Epithelial cell of prostate (primary cell): ENCODE results near the gene BATF.

ENCODE experiments used
- DNase-seq: peaks from one replicate; pipeline ENCODE4 v3.0.0-alpha.2; 2011; ENCODE audit warnings: low read depth, low spot score
- H3K27ac ChIP-seq: fragments of 450-650 bp; 2 replicates; pipeline ENCODE4 v1.5.1; 2017; ENCODE audit warnings: mild to moderate bottlenecking

The BATF gene

DNA sequence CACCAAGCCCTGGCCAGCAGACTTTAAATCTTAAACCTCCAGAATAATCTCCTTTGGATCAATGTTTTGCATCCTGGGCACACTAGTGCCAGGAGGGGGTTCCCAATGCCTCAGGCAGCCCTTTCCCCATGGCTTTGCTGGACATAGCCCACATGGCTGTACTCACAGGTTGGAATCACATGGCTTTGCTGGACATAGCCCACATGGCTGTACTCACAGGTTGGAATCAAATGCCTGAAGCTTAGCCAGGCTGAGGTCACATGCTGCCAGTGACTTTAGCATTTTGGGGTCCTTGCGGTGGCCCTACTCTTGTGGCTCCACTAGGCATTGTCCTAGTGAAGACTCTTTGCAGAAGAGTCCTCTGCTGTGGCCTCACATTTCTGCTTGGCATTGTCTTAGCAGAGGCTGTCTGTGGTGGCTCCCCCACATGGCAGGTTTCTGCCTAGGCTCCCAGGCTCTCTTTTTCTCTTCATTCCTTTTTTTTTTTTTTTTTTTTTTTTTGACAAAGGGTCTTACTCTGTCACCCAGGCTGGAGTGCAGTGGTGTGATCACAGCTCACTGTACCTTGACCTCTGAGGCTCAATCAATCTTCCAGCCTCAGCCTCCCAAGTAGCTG is 69.2 kb downstream of the BATF start:
- no peak for DNase-seq
- H3K27ac ChIP-seq, result no peak overlapping the region

DNA sequence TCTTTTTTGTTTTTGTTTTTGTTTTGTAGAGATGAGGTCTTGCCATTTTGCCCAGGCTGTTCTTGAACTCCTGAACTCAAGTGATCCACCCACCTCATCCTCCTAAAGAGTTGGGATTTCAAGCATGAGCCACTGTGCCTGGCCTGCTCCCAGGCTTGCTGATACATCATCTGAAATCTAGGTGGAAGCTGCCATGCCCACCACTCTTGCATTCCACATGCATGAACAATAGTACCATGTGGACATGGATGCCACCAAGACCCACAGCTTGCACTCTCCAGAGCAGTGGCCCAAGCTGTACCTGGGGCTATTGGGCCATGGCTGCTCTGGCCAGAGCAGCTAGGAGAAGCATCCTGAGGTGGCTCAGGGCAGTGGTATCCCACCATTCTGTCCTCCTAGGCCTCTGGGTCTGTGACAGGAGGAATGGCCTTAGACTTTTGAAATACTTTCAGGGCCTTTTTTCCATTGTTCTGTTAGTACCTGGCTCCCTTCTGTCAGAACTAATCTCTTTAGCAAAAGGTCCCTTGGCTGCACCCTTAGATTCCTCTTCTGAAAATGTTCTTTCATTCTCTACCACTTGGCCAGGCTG is 69.8 kb downstream of the BATF start:
- no peak overlapping the region for H3K27ac ChIP-seq
- no peak for DNase-seq

DNA sequence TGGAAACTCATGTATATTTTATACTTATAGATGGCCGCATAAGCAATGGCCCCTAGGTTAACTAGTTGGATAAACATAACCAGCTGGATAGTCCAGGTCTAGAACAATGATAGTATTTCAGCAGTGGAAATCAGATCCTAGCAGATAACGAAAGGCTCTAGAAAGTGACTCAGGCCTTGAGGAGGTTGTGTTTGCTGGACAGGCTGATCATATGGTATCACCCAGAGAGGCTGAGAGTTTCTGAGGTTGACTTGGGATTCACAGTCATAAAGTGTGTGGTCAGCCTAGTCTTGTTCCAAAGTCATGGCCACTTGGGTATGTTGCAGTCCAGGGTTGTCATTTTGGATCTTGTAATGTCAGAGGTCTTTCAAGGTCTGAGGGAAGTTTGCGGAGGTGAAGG is 73.0 kb downstream of the BATF start:
- H3K27ac ChIP-seq, result no peak overlapping the region
- DNase-seq, result no peak
